ENCODE data around the gene MORN4.
"Not testable (repeated sequence)": the region's sequence is repeated elsewhere in the genome, so short reads cannot be mapped to it uniquely, and the experiment has no call there.

MORN4 gene

GRCh38 chr10:97596101-97597082 is 36.9 kb downstream of the MORN4 start:
- peak; percentile 94 for DNase-seq (ENCODE audit: low read depth)

- no peak for DNase-seq (ENCODE audit: low read depth)
These were observed 39.9 kb downstream of the MORN4 start for GRCh38 chr10:97593421-97593820.

DNA sequence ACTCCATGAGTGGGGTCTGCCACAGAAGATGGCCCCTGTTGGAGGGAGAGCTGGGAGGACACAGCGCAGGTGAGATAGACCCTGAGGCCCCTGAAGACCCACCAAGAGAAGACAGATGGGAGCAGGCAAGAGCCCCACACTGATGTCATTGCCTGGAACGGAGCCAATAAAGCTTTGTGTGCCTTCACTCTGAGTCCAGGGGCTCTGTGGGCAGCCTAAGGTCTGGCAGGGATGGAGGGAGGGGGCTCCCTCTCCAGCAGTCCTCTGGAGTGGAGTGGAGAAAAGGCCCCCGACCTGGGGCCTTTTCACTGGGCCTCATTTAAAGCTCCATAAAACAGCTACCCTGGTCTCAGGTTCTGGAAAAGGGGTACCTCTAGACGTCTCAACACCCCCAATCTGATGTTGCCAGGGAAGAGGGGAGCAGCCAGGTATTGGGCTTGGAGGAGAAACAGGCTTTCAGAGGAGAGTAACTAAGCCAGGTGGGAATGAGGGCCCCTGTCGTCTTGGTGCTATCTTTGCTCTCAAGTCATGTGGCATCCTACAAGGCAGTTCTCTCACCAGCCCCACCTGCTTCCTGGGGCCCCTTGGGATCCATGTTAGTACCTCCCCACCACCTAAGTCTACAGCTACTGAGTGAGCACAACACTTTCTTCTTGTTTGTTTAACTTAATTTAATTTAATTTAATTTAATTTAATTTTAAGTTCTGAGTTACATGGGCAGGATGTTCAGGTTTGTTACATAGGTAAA is 42.4 kb downstream of the MORN4 start:
- DNase-seq (ENCODE audit: low read depth), result no peak

DNA sequence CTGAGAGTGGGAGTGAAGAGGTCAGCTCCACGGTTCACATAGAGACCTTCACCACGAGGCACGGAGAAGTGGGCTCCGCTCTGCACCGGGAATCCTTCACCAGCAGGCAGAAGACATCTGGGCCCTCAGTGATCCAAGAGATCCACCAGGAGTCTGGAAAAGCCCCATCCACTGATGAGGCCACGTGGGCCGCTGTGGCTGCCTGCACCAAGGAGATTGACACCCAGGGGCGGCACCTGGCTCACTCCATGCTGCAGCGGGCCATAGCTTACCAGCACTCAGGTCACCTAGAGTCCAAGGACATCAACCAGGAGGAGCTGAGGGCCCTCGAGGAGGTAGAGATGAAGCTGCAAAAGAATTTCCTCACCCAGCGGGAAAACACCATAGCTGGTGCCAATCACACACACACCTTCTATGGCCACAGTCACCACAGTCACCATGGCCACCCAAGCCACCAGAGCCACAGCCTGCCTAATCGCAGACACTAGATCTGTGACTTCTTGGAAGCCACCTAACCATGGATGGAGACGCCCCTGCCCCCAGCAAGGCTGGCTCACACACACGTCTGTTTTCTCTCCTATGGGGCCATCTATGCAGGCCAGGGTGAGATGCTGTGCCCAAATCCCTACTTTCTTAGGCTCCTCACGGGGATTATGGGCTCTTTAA is 43.1 kb downstream of the MORN4 start:
- DNase-seq (ENCODE audit: low read depth), result no peak

GRCh38 chr10:97589479-97589878 is 43.8 kb downstream of the MORN4 start, which contains the start of gene C10orf62:
Gene C10orf62, plus strand, starts transcription at chr10:97589721. Its CDS starts 177 bp downstream, at chr10:97589898.
- no peak for DNase-seq (ENCODE audit: low read depth)

GRCh38 chr10:97587183-97587582 is 46.1 kb downstream of the MORN4 start:
- no peak for DNase-seq (ENCODE audit: low read depth)

- DNase-seq (ENCODE audit: low read depth), result no peak
These were observed 47.9 kb downstream of the MORN4 start for GRCh38 chr10:97585439-97585811.

DNA sequence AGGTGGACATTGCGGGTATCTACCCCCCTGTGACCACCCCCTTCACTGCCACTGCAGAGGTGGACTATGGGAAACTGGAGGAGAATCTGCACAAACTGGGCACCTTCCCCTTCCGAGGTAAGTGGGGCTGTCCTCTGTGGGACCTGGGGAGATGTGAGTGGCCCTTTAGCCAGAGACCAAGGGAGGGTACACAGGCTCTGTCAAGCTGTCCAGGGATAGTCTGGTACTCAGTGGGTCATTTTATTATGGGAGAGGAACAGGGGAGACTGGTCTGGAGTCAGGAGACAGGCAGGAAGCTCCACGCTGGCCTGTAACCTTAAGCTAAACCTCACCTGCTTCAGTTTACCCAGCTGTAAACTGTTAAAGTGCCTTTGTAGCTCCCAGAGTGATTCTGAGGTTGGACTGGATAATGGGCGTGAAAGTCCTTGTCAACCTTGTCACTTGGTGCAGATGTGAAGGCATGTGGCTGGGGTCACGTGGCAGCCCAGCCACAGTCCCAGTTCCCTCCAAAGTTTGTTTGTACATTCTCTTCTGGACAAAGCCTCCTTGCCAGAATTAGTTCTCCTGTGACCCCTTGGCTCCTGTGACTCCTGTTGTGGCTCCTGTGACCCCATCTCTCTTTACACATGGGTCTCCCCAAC is 48.4 kb downstream of the MORN4 start:
- DNase-seq (ENCODE audit: low read depth), result no peak

GRCh38 chr10:97584060-97584797 is 49.1 kb downstream of the MORN4 start, which contains the start of gene HOGA1:
Gene HOGA1, plus strand, starts transcription at chr10:97584389. Its CDS starts 315 bp downstream, at chr10:97584704.
- peak; percentile 44 for DNase-seq (ENCODE audit: low read depth)

DNA sequence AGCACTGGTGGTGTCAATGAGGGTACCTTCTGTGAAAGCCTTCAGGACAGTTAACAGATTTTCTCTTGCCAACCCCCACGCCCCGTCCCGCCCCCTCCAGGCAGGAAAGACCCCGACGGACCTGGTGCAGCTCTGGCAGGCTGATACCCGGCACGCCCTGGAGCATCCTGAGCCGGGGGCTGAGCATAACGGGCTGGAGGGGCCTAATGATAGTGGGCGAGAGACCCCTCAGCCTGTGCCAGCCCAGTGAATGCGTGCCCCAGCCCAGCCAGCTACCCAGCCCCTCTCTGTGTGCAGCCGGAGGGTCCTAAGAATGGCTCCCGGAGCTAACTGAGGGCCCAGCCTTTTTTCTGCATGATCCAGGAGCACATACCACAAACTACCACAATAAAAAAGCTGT is 49.8 kb downstream of the MORN4 start:
- DNase-seq (ENCODE audit: low read depth), result no peak

DNA sequence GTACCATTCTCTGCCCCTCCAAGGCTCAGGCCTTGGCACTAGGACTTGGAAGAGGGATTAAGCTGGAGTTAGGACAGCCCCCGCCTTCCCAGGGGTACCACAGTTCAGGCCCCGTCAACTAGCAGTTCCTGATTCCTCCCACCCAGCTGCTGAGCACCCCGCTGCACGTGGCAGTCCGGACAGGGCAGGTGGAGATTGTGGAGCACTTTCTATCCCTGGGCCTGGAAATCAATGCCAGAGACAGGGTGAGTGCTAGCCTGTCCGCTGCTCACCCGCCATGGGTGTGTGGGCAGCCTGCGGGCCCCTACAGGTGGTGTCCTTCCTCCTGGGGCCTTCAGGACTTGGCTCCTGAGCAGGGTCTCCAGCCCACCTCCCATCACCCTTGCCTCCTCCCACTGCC is 51.1 kb downstream of the MORN4 start:
- DNase-seq (ENCODE audit: low read depth), result no peak

GRCh38 chr10:97580421-97581367 is 52.6 kb downstream of the MORN4 start:
- DNase-seq (ENCODE audit: low read depth), result no peak

DNA sequence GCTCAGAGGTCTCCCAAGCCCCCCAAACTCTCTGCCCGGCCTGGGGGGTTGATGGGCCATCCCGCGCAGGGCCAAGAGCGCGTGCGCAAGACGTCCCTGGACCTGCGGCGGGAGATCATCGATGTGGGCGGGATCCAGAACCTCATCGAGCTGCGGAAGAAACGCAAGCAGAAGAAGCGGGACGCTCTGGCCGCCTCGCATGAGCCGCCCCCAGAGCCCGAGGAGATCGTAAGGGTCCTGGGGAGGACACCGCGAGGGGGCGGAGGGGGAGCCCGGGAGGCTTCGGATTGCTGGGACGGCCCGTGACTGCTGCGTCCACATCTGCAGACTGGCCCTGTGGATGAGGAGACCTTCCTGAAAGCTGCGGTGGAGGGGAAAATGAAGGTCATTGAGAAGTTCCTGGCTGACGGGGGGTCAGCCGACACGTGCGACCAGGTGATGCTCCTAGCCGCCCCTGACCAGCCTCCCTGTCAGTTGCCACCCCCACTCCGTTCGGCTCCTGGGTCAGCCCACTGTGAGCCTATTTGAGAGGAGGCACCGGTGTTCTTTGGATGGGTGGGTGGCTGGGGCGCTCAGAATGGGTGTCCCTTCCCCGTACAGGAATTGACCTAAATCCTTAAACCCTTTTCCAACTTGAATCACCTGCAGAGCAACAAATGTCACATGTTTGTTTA is 55.0 kb downstream of the MORN4 start:
- DNase-seq (ENCODE audit: low read depth), result peak; percentile 44

DNA sequence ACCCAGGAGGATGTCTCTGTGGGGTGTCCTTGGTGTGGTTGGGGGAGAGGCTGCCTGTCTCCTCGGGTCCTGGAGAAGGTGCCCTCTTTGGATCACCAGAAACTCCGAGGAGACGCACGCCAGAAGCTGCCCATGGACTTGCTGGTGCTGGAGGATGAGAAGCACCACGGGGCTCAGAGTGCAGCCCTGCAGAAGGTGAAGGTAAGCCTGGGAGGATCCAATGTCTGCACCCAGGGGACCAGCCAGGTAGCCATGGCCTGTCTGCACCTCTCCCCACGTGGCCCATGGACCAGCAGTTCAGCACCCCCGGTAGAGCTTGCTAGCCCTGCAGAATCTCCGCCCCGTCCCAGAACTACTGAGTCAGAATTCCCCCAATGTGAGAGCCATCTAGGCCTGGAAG is 55.6 kb downstream of the MORN4 start:
- DNase-seq (ENCODE audit: low read depth), result no peak

DNA sequence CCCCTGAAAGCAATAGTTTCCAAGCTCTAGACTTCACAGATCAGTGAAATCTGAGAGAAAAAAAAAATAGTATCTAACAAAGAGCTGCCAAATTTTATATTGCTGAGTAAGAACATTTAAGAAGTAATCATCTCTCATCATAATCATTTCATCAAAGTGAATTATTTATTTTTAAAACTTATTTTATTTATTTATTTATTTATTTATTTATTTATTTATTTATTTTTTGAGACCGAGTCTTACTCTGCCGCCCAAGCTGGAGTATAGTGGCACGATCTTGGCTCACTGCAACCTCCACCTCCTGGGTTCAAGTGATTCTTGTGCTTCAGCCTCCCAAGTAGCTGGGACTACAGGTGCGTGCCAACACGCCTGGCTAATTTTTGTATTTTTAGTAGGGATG is 56.8 kb downstream of the MORN4 start:
- not testable (repeated sequence) for DNase-seq (ENCODE audit: low read depth)

DNA sequence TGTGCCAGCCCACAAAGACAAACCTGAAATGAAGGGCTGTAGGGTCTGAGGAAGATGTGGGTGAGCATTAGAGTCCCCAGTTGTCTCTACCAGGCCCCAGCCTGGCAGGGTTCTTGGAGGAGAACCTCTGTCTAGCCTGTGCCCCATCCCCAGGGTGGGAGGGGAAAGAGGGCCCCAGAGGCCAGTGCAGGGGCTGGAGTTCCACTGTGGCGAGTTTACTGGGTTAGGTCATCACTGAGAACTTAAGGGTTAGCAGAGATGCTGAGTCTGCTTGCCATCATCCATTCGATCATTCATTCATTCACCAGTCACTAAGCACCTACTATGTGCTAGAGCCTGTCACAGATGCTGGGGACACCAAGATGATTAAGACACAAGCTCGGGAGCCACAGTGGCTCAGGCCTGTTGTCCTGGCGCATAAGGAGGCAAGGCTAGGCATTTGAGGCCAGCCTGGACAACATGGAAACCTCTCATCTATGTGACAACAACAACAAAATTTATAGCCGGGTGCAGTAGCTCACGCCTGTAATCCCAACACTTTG is 58.1 kb downstream of the MORN4 start:
- peak; percentile 44 for DNase-seq (ENCODE audit: low read depth)

DNA sequence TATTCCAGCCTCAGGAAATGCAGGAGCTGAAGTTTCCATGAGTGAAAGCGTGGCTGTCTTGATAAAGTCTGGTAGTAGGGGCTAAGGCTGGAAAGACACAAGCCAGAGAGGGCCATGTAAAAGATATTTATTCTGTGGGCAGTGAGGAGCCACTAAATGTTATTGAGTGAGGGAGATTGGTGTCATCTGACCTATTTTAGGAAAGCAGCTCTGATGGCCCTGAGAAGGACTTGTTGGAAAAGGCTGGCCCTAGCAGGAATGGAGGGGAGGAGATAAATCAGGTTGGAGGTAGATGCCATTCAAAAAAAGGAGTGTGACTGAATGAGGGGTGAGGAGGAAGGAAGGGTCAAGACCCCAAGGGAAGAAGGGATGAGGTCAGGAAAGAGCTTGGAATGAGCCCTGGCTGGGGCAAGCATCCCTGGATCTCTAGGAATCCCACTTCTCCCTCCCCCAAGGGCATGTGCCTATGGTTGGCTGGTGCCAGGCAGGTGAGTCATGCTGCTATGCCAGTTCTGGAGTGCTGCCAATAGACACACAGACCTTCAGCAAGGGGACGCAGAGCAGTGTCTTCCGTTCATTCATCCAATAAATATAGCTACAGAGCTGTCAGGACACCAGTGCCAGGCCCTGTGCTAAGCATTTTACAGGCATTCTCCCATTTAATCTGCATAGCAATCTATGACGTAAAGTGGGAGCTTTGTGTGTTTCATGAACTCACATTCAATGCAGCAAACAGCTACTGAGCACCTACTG is 58.8 kb downstream of the MORN4 start:
- DNase-seq (ENCODE audit: low read depth), result peak; percentile 84

DNA sequence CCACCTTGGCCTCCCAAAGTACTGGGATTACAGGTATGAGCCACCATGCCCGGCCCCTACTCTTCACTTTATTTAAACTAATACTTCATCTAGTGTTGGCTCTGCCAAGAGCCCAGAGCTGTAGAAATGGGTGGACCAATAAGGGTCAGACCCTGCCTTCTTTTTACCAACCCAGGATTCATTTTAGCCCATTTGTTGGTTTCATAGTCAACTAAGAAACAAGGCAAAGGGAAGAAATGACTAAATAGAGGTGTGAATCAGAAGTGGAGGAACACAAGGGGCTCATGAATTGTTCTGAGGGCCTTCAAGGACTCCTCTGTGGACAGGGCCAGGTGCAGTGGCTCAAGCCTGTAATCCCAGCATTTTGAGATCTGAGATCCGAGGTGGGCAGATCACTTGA is 59.6 kb downstream of the MORN4 start:
- DNase-seq (ENCODE audit: low read depth), result no peak

All from ELR (cell line).